ENCODE data around the gene OR52N4.

DNA sequence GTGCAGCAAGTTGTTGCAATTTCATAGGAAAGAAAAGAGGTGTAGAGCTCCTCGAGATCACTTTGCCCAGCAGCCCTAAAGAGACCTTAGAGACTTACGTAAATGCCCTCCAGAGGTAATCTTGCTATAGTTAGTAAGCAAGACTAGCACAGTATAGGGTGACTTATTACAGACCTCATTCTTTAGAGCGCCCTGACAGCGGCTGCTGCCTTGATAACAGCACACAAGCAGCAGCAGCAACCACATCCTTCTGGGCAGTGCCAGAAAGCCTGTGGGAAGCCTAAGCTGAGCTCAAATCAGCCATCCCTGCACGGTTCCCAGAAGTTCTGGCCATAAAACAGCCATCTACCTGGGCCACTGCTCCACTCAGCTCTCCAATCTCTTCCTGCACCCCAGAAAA lies 40.3 kb upstream of the OR52N4 start:
- no peak for TF ChIP-seq TAF1 (IDR thresholded peaks at IDR 0.05; ENCODE audit: borderline replicate concordance, insufficient read depth, low read length)
- no peak for TF ChIP-seq SIN3A (IDR thresholded peaks at IDR 0.05; ENCODE audit: borderline replicate concordance, insufficient read depth, low read length)

Measured in PFSK-1 (cell line).